Neural cell (in vitro differentiated cells): ENCODE results near the gene FGL2. TPM values are rescaled to one million over a fixed set of nuclear protein-coding genes. Genes with fewer than 3 reads are reported as not detected.

Experiments used
- H2AFZ ChIP-seq: fragments of 200-600, 300-800 bp; sonication (generic), shearing (Covaris generic); 2 replicates; pipeline ENCODE4 v1.6.0; 2014; ENCODE audit warnings: low read depth, mild to moderate bottlenecking, antibody characterized with exemption, low read length, moderate library complexity
- H3F3A ChIP-seq: fragments of 200-600 bp; shearing (Covaris generic); 2 replicates; pipeline ENCODE4 v1.6.1; 2016; ENCODE audit warnings: mild to moderate bottlenecking, moderate library complexity, mixed read lengths, antibody characterized with exemption, low read length; ENCODE audit not compliant: insufficient read depth, poor library complexity, severe bottlenecking
- H3K27ac ChIP-seq: fragments of 200-600, 300-800 bp; sonication (generic), shearing (Covaris generic); 2 replicates; pipeline ENCODE4 v1.5.1; 2014; ENCODE audit warnings: mild to moderate bottlenecking, low read length, moderate library complexity
- H3K27me3 ChIP-seq: fragments of 300-800, 200-600 bp; sonication (generic), shearing (Covaris generic); 2 replicates; pipeline ENCODE4 v1.6.0; 2014; ENCODE audit warnings: mild to moderate bottlenecking, low read depth, low read length, moderate library complexity; ENCODE audit not compliant: insufficient read depth
- H3K36me3 ChIP-seq: fragments of 300-800, 200-600 bp; sonication (generic), shearing (Covaris generic); 2 replicates; pipeline ENCODE4 v1.5.1; 2014; ENCODE audit warnings: mild to moderate bottlenecking, antibody characterized with exemption, low read length, moderate library complexity; ENCODE audit not compliant: insufficient read depth
- H3K4me2 ChIP-seq: fragments of 300-800, 200-600 bp; sonication (generic), shearing (Covaris generic); 2 replicates; pipeline ENCODE4 v1.6.0; 2014; ENCODE audit warnings: mild to moderate bottlenecking, low read length
- H3K4me3 ChIP-seq: fragments of 300-800, 200-600 bp; sonication (generic), shearing (Covaris generic); 2 replicates; pipeline ENCODE4 v1.5.1; 2014; ENCODE audit warnings: mild to moderate bottlenecking, low read length, moderate library complexity
- H3K79me2 ChIP-seq: fragments of 200-600 bp; shearing (Covaris generic); replicated peaks from 2 replicates; pipeline ENCODE4 v1.6.0; 2014; ENCODE audit warnings: mild to moderate bottlenecking, low read length, moderate library complexity; ENCODE audit not compliant: insufficient read depth
- H3K9ac ChIP-seq: fragments of 300-800, 200-600 bp; sonication (generic), shearing (Covaris generic); 2 replicates; pipeline ENCODE4 v1.6.1; 2016; ENCODE audit warnings: mild to moderate bottlenecking, low read length, mixed read lengths
- H3K9me2 ChIP-seq: fragments of 200-600 bp; shearing (Covaris generic); 2 replicates; pipeline ENCODE4 v1.6.1; 2016; ENCODE audit warnings: mild to moderate bottlenecking, low read length, mixed read lengths; ENCODE audit not compliant: insufficient read depth
- H3K9me3 ChIP-seq: fragments of 200-600, 300-800 bp; sonication (generic), shearing (Covaris generic); 2 replicates; pipeline ENCODE4 v1.6.1; 2016; ENCODE audit warnings: mild to moderate bottlenecking, mixed run types, low read length, moderate library complexity, mixed read lengths
- H4K20me1 ChIP-seq: fragments of 200-600 bp; shearing (Covaris generic); 2 replicates; pipeline ENCODE4 v1.6.1; 2016; ENCODE audit warnings: mild to moderate bottlenecking, mixed run types; ENCODE audit not compliant: insufficient read depth
- EP300 ChIP-seq: fragments of 450-650 bp; conservative IDR thresholded peaks from 2 replicates; pipeline ENCODE4 v1.6.1; 2014; ENCODE audit warnings: antibody characterized with exemption, mild to moderate bottlenecking, moderate library complexity; ENCODE audit not compliant: poor library complexity, severe bottlenecking
- EZH2 ChIP-seq: fragments of 200-600, 300-800 bp; shearing (Covaris generic), sonication (generic); IDR thresholded peaks from 2 replicates; pipeline ENCODE4 v1.6.1; 2014; ENCODE audit warnings: antibody characterized with exemption, low read length, borderline replicate concordance, mild to moderate bottlenecking; ENCODE audit not compliant: insufficient read depth, poor library complexity, severe bottlenecking
- MXI1 ChIP-seq: fragments of 450-650 bp; conservative IDR thresholded peaks from 2 replicates; pipeline ENCODE4 v1.6.1; 2014; ENCODE audit warnings: antibody characterized with exemption, mild to moderate bottlenecking; ENCODE audit not compliant: poor library complexity, severe bottlenecking
- POLR2AphosphoS5 ChIP-seq: IDR thresholded peaks from 2 replicates; pipeline ENCODE4 v1.6.1; 2012
- RAD21 ChIP-seq: fragments of 450-650 bp; conservative IDR thresholded peaks from 2 replicates; pipeline ENCODE4 v1.6.1; 2014; ENCODE audit warnings: antibody characterized with exemption, mild to moderate bottlenecking, moderate library complexity
- REST ChIP-seq: IDR thresholded peaks from 2 replicates; pipeline ENCODE4 v1.6.1; 2012; ENCODE audit warnings: borderline replicate concordance
- SMC3 ChIP-seq: fragments of 450-650 bp; conservative IDR thresholded peaks from 2 replicates; pipeline ENCODE4 v1.6.1; 2014; ENCODE audit warnings: antibody characterized with exemption, mild to moderate bottlenecking, moderate library complexity; ENCODE audit not compliant: poor library complexity
- TAF1 ChIP-seq: IDR thresholded peaks from 2 replicates; pipeline ENCODE4 v1.6.1; 2012; ENCODE audit warnings: low read depth
- polyA plus RNA-seq: library from polyadenylated mRNA; depleted of rRNA; stranded (reverse); fragments of >200 nt; gene quantifications from 2 replicates; pipeline ENCODE4 v1.2.3, GENCODE V29; 2014
- TF ChIP-seq, protein P1 (sequence below): fragments of 450-650 bp; IDR thresholded peaks from 2 replicates; pipeline ENCODE4 v1.5.1; 2014; ENCODE audit warnings: antibody characterized with exemption, mild to moderate bottlenecking, moderate library complexity; ENCODE audit not compliant: poor library complexity, severe bottlenecking

Gene FGL2
- polyA plus RNA-seq, 1 donor from 2014 or later, result 0.22 TPM

DNA sequence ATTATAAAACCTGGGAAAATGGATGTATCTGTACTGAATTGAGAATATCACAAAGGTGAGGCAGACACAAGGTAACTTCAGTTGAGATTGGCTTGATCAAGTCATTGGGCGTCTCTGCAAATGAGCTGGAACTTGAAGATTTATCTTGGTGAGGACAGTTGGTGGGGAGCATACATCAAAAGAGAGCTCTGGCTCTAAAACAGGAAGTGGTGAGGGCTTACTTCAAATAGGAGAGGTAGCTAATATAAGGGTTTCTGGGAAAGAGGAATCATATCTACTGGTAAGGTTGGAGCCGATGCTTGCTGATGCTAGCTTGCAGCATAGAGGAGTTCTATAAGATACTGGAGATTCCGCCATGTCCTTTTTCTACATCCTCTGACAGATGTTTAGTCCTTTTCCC lies 39.9 kb upstream of the FGL2 start:
- no peak for TF ChIP-seq EP300
- TF ChIP-seq, protein P1, sequence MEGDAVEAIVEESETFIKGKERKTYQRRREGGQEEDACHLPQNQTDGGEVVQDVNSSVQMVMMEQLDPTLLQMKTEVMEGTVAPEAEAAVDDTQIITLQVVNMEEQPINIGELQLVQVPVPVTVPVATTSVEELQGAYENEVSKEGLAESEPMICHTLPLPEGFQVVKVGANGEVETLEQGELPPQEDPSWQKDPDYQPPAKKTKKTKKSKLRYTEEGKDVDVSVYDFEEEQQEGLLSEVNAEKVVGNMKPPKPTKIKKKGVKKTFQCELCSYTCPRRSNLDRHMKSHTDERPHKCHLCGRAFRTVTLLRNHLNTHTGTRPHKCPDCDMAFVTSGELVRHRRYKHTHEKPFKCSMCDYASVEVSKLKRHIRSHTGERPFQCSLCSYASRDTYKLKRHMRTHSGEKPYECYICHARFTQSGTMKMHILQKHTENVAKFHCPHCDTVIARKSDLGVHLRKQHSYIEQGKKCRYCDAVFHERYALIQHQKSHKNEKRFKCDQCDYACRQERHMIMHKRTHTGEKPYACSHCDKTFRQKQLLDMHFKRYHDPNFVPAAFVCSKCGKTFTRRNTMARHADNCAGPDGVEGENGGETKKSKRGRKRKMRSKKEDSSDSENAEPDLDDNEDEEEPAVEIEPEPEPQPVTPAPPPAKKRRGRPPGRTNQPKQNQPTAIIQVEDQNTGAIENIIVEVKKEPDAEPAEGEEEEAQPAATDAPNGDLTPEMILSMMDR, result no peak
- TF ChIP-seq REST, result no peak
- Histone ChIP-seq H3K4me3 (no peak overlapping the region), H3K79me2 (no peaks in the 10 kb centered on the region), H3K27me3 (no peaks in the 10 kb centered on the region), H3F3A (no peaks in the 10 kb centered on the region), H3K4me2 (no peak overlapping the region), H3K9ac (no peak overlapping the region), H3K36me3 (no peaks in the 10 kb centered on the region), H4K20me1 (no peaks in the 10 kb centered on the region), H2AFZ (no peak overlapping the region), H3K9me3 (no peaks in the 10 kb centered on the region), H3K9me2 (no peaks in the 10 kb centered on the region), H3K27ac (no peak overlapping the region)

GRCh38 chr7:77238703-77239136 lies 39.1 kb upstream of the FGL2 start:
- H3K9me3 ChIP-seq, result no peaks in the 10 kb centered on the region

More at GRCh38 chr7:77238703-77239136, 39.1 kb upstream of the FGL2 start:
- no peak overlapping the region for H3K9ac ChIP-seq
- no peaks in the 10 kb centered on the region for H3K79me2 ChIP-seq
- H3K27ac ChIP-seq, result no peak overlapping the region
- no peak overlapping the region for H2AFZ ChIP-seq
- H3K36me3 ChIP-seq, result no peaks in the 10 kb centered on the region
- H3K4me2 ChIP-seq, result no peak overlapping the region
- H3K9me2 ChIP-seq, result no peaks in the 10 kb centered on the region
- no peaks in the 10 kb centered on the region for H4K20me1 ChIP-seq
- TF ChIP-seq, protein P1, result no peak
- TF ChIP-seq SMC3 (no peak), MXI1 (no peak), EZH2 (no peak), POLR2AphosphoS5 (no peak), REST (no peak), RAD21 (no peak), EP300 (no peak), TAF1 (no peak)
- no peak overlapping the region for H3K4me3 ChIP-seq
- no peaks in the 10 kb centered on the region for H3F3A ChIP-seq
- no peaks in the 10 kb centered on the region for H3K27me3 ChIP-seq
